ENCODE results near the gene SERPINB1.

SERPINB1 gene

DNA sequence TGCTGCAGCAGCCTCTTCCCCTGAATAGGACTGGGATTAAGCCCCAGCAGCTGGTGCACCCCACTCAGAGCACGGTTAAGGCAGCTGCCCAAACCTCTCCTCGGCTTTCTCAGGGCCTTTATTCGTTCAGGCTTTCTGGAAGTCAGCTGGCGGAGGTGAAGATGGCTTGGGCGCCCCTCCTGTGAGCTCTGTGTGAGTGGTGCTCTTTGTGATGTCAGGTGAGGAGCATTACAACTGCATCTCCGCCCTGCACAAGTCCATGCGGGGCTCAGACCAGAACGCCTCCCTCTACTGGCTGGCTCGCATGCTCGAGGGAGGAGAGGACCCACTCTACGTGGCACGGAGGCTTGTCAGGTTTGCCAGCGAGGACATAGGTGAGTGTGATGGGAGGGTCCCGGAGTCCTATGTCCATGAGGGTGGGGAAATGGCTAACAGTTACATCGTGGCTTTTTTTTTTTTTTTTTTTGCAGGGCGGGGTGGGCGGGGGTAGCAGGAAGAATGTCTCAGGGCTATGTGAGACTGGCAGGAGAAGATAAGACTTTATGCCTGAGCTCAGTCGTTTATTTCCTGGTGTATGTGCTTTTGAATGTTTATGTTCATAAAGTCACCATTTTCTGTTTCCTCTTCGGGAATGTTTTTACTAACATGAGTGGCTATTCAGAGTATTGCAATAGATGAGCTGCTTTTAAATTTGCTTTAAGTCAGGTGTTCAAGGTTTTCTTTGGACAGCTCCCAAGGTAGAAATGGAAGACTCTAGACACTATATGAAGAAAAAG, 58.3 kb downstream of the SERPINB1 start:
- FAIRE-seq, result no peak
- TF ChIP-seq POLR2AphosphoS5 (IDR thresholded peaks at IDR 0.05; ENCODE audit: low read depth, low read length), result no peak
- TF ChIP-seq TAF1 (IDR thresholded peaks at IDR 0.05; ENCODE audit: borderline replicate concordance, low read depth, low read length), result no peak
- no peak for TF ChIP-seq POLR2A (IDR thresholded peaks at IDR 0.05; ENCODE audit: low read depth, low read length)
- DNase-seq (ENCODE audit: insufficient read length), result no peak

DNA sequence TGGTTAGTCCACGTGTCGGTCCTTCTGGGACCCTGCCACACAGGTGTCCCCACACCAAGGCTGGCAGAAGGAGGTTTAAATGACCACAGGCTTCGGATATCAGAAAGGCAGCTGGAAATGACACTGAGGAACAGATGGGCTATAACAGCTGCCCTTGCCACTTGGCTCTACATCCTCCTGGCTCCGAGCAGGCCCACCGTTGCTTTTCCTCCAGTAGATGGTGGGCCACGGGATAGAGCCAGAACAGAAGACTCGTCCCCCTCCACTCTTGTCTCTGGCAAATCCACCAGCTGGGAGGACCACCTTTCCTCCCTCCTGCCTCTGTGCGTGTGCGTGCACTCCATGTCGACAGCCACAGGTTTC, 58.9 kb downstream of the SERPINB1 start:
- DNase-seq (ENCODE audit: insufficient read length) (no peak), FAIRE-seq (no peak)
- no peak for TF ChIP-seq POLR2AphosphoS5 (IDR thresholded peaks at IDR 0.05; ENCODE audit: low read depth, low read length)

DNA sequence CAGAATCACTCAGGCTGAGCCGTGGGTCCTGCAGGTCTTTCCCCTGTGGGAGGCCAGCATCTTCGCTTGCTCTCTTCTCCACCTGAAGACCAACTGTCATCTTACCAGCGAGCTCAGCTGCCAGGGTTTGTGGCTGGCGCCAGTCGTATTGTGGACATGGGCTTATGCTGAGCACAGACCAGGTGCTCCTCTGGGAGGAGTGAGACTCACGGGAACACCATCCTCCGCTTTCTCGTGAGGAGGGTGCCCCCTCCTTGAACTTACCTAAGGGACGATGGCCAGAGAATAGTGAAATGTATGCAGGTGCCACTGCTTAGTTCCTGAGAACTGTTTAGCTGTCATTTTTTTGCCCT, 59.3 kb downstream of the SERPINB1 start:
- DNase-seq (ENCODE audit: insufficient read length), result no peak
- TF ChIP-seq TAF1 (IDR thresholded peaks at IDR 0.05; ENCODE audit: borderline replicate concordance, low read depth, low read length) (no peak), POLR2AphosphoS5 (IDR thresholded peaks at IDR 0.05; ENCODE audit: low read depth, low read length) (no peak), POLR2A (IDR thresholded peaks at IDR 0.05; ENCODE audit: low read depth, low read length) (no peak)
- FAIRE-seq, result no peak
